ENCODE measurements around the gene NLGN1. TPM values are rescaled to one million over a fixed set of nuclear protein-coding genes. Genes with fewer than 3 reads are reported as not detected.

Gene NLGN1
- total and polyA plus RNA-seq, 2 of the 13 experiments (the other 11 are each of a cell fraction or from before 2014, with no cell fraction given) = not detected

DNA sequence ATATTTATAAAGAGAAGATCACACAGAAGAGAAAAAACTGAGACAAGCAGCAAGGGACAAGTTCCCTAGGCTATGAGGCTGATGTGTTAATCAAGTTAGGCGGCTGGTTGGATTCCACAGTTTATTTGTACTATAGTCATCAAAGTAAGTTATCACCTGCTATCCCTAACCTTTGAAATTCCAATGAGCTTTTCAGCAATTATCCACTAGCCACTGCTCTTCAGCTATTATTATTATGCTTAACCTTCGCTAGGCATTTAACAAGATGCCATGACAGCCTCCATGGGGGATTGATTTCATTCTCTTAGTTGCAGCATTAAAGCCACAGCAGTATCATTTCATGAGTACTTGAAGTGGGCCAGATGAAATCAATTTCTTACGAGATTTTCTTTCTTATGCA lies 762.1 kb downstream of the NLGN1 start:
- no peak for FAIRE-seq
- BruUV-seq (replicated peaks) = no TSS peak
- in situ Hi-C loops (cut with HindIII; ENCODE audit: extremely low pct_ligation_motif_present, low pct_unique_long_range_greater_than_20kb) = no loop called here
- Histone ChIP-seq H3K9ac (ENCODE audit: insufficient read depth, low read depth, low read length) (no peak overlapping the region), H3K27me3 (ENCODE audit: control insufficient read depth in 1 of 2, insufficient read depth in 2 of 2, low read length in 2 of 2) (no peaks in the 10 kb centered on the region), H4K20me1 (ENCODE audit: insufficient read depth, low read length) (no peaks in the 10 kb centered on the region; the same call in 1 of the 2 replicates), H3K79me2 (ENCODE audit: insufficient read depth, low read length) (no peaks in the 10 kb centered on the region), H3K4me3 (replicated peaks in 1 of 3; ENCODE audit: insufficient read depth in 1 of 3, low read depth in 2 of 3, low read length in 3 of 3) (no peak overlapping the region), H3K4me1 (ENCODE audit: insufficient read depth, low read length) (no peaks in the 10 kb centered on the region), H2AFZ (ENCODE audit: low read length) (no peak overlapping the region), H3K4me2 (ENCODE audit: low read depth, low read length) (no peak overlapping the region), H3K36me3 (replicated peaks in 1 of 2; ENCODE audit: control insufficient read depth in 1 of 2, insufficient read depth in 2 of 2, low read length in 2 of 2) (no peaks in the 10 kb centered on the region), H3K9me3 (ENCODE audit: low read length) (0 out of 2 replicates have a peak, but pooled peaks cover 7% of the 10 kb centered on the region), H3K27ac (ENCODE audit: extremely low read length, insufficient read depth, low read length) (no peak overlapping the region)
- POLR2A ChIA-PET = no interaction called here
- ATAC-seq = no peak
- DNase-seq (ENCODE audit: low spot score) = no peak
- intact Hi-C loops (cut with micrococcal nuclease; ENCODE audit: unreplicated experiment) = no loop called here
- CTCF ChIA-PET (ENCODE audit: low intra/inter-chr PET ratio, low total read pairs) = no interaction called here
- 0% methylated on average over 3 of the region's 3 CpGs for WGBS (ENCODE audit: low lambda C conversion rate)
- no peak for TF ChIP-seq RARA (CRISPR knock-in tag; IDR thresholded peaks at IDR 0.05)
- TF ChIP-seq MAZ (IDR thresholded peaks at IDR 0.05; ENCODE audit: borderline replicate concordance, low read depth, low read length) = no peak
- TF ChIP-seq MAZ (CRISPR knock-in tag; IDR thresholded peaks at IDR 0.05; ENCODE audit: low read depth) = no peak
- no peak for TF ChIP-seq POLR2AphosphoS2 (IDR thresholded peaks at IDR 0.05; ENCODE audit: low read depth, low read length)
- TF ChIP-seq ZNF761 (CRISPR knock-in tag; conservative IDR thresholded peaks at IDR 0.05) = no peak
- TF ChIP-seq, protein P1, sequence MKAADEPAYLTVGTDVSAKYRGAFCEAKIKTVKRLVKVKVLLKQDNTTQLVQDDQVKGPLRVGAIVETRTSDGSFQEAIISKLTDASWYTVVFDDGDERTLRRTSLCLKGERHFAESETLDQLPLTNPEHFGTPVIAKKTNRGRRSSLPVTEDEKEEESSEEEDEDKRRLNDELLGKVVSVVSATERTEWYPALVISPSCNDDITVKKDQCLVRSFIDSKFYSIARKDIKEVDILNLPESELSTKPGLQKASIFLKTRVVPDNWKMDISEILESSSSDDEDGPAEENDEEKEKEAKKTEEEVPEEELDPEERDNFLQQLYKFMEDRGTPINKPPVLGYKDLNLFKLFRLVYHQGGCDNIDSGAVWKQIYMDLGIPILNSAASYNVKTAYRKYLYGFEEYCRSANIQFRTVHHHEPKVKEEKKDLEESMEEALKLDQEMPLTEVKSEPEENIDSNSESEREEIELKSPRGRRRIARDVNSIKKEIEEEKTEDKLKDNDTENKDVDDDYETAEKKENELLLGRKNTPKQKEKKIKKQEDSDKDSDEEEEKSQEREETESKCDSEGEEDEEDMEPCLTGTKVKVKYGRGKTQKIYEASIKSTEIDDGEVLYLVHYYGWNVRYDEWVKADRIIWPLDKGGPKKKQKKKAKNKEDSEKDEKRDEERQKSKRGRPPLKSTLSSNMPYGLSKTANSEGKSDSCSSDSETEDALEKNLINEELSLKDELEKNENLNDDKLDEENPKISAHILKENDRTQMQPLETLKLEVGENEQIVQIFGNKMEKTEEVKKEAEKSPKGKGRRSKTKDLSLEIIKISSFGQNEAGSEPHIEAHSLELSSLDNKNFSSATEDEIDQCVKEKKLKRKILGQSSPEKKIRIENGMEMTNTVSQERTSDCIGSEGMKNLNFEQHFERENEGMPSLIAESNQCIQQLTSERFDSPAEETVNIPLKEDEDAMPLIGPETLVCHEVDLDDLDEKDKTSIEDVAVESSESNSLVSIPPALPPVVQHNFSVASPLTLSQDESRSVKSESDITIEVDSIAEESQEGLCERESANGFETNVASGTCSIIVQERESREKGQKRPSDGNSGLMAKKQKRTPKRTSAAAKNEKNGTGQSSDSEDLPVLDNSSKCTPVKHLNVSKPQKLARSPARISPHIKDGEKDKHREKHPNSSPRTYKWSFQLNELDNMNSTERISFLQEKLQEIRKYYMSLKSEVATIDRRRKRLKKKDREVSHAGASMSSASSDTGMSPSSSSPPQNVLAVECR (CRISPR knock-in tag; IDR thresholded peaks at IDR 0.05; ENCODE audit: borderline replicate concordance) = no peak
- TF ChIP-seq ZNF230 (CRISPR knock-in tag; IDR thresholded peaks at IDR 0.05) = no peak
- no peak for TF ChIP-seq ZNF30 (CRISPR knock-in tag; IDR thresholded peaks at IDR 0.05)
- TF ChIP-seq IRF1 (CRISPR knock-in tag; IDR thresholded peaks at IDR 0.05; ENCODE audit: low read depth) = no peak
- no peak for TF ChIP-seq IKZF4 (CRISPR knock-in tag; IDR thresholded peaks at IDR 0.05; ENCODE audit: borderline replicate concordance, low read depth, not compliant biosample characterization)
- no peak for TF ChIP-seq KDM5B (CRISPR knock-in tag; IDR thresholded peaks at IDR 0.05; ENCODE audit: borderline replicate concordance)
- no peak for TF ChIP-seq E2F1 (CRISPR knock-in tag; IDR thresholded peaks at IDR 0.05)
- no peak for TF ChIP-seq ELF4 (CRISPR knock-in tag; IDR thresholded peaks at IDR 0.05; ENCODE audit: borderline replicate concordance)
- TF ChIP-seq ARID5B (CRISPR knock-in tag; IDR thresholded peaks at IDR 0.05) = no peak
